Body of pancreas (tissue), 4 donors: ENCODE results near the gene BCLAF3.

Experiments
- CTCF ChIP-seq, 7 experiments: fragments of 450-650 bp in 4 of 7; fragments of 200-600 bp in 3 of 7; sonication (generic) in 3 of 7; IDR thresholded peaks; one replicate each; pipeline ENCODE4 v1.5.1; 2016 to 2019; ENCODE audit warnings: antibody characterized with exemption in 7 of 7
- POLR2A ChIP-seq, 3 donors: fragments of 450-650 bp; IDR thresholded peaks; one replicate each; pipeline ENCODE4 v1.6.1; 2016; ENCODE audit warnings: antibody characterized with exemption in 3 of 3, mild to moderate bottlenecking in 2 of 3

GRCh38 chrX:20016616-20016945 is 25.7 kb upstream of the BCLAF3 start:
- TF ChIP-seq CTCF (IDR thresholded peaks at IDR 0.05): no peak
- TF ChIP-seq POLR2A (IDR thresholded peaks at IDR 0.05): no peak
